ENCODE results near the gene MXRA5.
"Not testable (repeated sequence)": the region's sequence is repeated elsewhere in the genome, so short reads cannot be mapped to it uniquely, and the experiment has no call there.

Gene MXRA5

GRCh38 chrX:3346501-3347259, at the start of gene MXRA5:
TSS of gene MXRA5 (minus strand) at chrX:3346652. CDS start at chrX:3343833, 2,819 bp downstream.
- in situ Hi-C loops (cut with HindIII; ENCODE audit: low sequenced_read_pairs): no loop called here

DNA sequence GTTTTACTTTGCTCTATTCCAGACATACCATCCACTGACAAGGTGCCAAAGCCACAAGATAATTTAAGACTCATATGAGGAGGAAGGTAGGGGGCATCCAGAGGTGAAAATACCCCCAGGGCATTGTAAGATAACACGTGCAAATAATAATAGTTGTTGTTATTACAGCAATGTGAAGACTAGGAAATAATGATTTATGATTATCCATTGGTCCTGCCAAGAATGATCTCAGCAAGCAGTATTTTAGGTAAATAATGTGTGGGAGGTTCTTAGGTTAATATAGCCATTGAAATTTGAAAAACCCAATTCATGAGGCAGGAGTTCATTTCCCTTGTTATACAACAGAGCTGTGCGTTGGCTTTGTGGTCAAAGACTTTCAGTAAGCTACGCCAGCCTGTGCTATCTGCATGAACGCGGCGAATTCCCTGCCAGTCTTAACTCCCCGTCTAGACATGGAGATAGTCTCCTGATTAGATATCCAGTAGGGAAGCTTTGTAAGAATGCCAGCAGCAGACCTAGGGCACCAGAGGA, 47.2 kb upstream of the MXRA5 start:
- in situ Hi-C loops (cut with HindIII; ENCODE audit: low sequenced_read_pairs): no loop called here

GRCh38 chrX:3393178-3393577, 46.7 kb upstream of the MXRA5 start:
- in situ Hi-C loops (cut with HindIII; ENCODE audit: low sequenced_read_pairs): no loop called here

- in situ Hi-C loops (cut with HindIII; ENCODE audit: low sequenced_read_pairs): no loop called here
Measured at GRCh38 chrX:3388457-3388856, 42.0 kb upstream of the MXRA5 start.

DNA sequence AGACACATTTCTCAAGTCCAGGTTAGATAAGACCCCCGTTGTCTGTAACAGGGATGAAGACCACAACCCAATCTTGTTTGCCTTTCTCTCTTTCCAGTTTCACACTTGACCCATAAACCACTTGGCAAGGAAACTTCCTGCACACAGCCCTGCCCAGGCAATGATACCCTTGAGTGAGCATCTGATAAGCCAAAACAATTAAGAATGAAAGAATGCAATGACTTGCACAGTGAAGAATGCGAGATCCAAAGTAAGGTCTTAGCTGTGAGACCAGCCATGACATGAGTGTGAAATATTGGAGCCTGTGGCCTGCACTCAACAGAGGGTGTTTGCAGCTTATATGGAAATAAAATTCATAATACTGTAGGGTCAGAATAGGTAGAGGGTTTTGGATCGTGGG, 37.9 kb upstream of the MXRA5 start:
- in situ Hi-C loops (cut with HindIII; ENCODE audit: low sequenced_read_pairs): no loop called here

- in situ Hi-C loops (cut with HindIII; ENCODE audit: low sequenced_read_pairs): no loop called here
Measured at GRCh38 chrX:3380603-3381002, 34.2 kb upstream of the MXRA5 start.

- in situ Hi-C loops (cut with HindIII; ENCODE audit: low sequenced_read_pairs): no loop called here
Measured at GRCh38 chrX:3379111-3379510, 32.7 kb upstream of the MXRA5 start.

DNA sequence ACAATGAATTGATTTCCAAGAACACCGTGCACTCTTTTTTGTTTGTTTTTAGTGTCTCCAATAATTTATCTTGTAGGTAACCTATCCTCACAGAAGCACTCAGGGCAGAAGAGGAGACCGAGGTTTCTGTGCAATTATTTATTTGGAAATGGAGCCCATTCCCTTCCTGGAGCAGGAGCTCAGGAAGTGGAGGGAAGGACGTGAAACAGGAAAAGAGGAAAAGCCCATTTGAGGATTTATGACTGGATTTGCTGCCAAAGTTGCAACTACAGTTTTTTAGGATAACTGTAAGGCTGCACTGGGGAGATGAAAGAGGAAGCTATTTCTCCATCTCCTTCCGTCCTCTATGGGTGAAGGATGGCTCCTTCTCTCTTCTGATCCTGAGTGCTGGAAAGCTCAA, 31.7 kb upstream of the MXRA5 start:
- in situ Hi-C loops (cut with HindIII; ENCODE audit: low sequenced_read_pairs): no loop called here

- in situ Hi-C loops (cut with HindIII; ENCODE audit: low sequenced_read_pairs): no loop called here
Measured at GRCh38 chrX:3377560-3377959, 31.1 kb upstream of the MXRA5 start.

GRCh38 chrX:3375878-3376508, 29.5 kb upstream of the MXRA5 start:
- in situ Hi-C loops (cut with HindIII; ENCODE audit: low sequenced_read_pairs): not testable (repeated sequence)

DNA sequence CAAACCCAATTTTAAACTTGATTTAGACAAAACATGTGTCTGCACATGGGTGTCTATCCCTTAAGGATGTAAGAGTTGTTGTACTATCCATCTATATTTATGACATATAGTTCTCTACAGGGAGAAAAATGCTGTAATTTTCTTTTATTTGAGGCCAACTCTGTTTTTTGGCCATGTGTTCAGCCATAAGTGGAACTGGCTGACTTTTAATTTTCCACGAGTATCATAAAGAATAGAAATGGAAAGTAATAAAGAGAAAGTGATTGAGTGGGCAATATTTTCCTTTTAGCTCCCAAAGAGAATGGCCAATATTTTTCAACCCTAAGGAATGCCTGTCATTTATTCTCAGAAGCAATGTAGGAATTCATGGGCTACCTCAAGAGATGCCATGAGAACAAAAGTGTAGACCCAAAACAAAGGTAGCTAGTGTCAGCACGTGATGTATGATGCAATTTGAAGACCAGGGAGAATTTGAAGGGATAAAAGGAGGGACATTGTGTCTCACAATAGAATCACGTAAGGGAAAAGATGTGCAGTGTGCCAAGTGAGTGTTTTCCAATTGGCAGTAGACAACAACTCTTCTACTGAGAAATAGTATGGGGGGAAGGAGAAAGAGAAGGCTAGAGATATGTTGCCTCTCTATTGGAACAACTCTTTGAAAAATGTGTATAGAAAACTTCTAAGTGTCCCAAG, 27.8 kb upstream of the MXRA5 start:
- in situ Hi-C loops (cut with HindIII; ENCODE audit: low sequenced_read_pairs): no loop called here

DNA sequence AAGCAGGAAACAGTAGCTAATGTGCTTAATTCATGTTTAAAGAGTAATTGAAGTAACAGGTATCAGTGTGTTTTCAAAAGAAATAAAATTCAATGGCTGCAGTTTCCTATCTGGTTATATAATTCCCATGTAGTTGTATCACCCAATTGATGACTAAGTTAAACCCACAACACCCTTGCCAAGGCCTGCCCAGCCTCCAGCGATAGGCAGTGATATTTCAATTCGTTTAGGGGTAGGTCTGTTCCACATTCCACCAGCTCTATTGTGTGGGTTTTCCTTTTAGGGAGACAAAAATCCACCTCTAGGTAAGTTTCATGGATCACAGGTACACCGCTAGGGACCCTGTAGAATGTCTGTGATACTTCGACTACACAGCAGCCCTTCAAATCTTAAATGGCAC, 24.7 kb upstream of the MXRA5 start:
- in situ Hi-C loops (cut with HindIII; ENCODE audit: low sequenced_read_pairs): no loop called here

- in situ Hi-C loops (cut with HindIII; ENCODE audit: low sequenced_read_pairs): no loop called here
Measured at GRCh38 chrX:3370656-3371055, 24.2 kb upstream of the MXRA5 start.

- in situ Hi-C loops (cut with HindIII; ENCODE audit: low sequenced_read_pairs): no loop called here
Measured at GRCh38 chrX:3362956-3363355, 16.5 kb upstream of the MXRA5 start.

GRCh38 chrX:3360881-3361280, 14.4 kb upstream of the MXRA5 start:
- in situ Hi-C loops (cut with HindIII; ENCODE audit: low sequenced_read_pairs): no loop called here

DNA sequence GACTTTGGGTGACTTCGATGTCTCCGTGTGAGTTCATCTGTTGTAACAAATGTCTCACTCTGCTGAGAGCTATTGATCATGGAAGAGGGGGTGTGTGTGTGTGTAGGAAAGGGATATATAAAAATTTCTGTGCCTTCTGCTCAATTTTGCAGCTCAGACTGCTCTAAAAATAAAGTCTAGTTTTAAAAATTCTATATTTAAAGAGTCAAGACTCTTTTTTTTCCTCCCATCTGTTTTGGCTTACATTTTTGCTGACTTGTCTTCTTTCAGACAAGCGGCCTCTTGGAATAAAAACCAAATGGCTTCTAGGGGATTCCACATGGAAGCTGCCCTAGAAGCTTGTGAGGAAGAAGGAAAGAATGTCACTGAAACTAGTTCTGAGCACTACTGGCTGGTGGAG, 6.3 kb upstream of the MXRA5 start:
- in situ Hi-C loops (cut with HindIII; ENCODE audit: low sequenced_read_pairs): not testable (repeated sequence)

- in situ Hi-C loops (cut with HindIII; ENCODE audit: low sequenced_read_pairs): no loop called here
Measured at GRCh38 chrX:3351276-3351675, 4.8 kb upstream of the MXRA5 start.

- in situ Hi-C loops (cut with HindIII; ENCODE audit: low sequenced_read_pairs): no loop called here
Measured at GRCh38 chrX:3348191-3348590, 1.7 kb upstream of the MXRA5 start.

- in situ Hi-C loops (cut with HindIII; ENCODE audit: low sequenced_read_pairs): no loop called here
Measured at GRCh38 chrX:3345281-3346191, 916 bp downstream of the MXRA5 start.

DNA sequence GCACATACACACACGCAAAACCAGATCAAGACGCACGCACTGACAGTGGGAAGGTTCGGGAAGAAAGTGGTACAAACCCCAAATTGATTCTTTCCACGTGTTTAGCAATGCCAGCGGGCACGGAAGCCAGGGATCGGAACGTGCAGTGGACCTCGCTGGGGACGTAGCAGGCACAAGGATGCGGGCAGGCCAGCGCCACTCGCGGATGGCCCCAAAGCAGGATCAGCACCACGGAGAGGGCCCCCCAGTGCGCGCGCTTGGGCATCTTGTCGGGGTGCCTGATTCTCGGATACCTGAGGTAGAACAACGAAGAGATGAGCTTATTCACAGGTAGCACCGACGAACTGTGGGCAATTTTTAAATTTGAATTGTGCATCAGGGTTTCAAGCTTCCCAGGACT, 2.9 kb downstream of the MXRA5 start:
- in situ Hi-C loops (cut with HindIII; ENCODE audit: low sequenced_read_pairs): not testable (repeated sequence)

- in situ Hi-C loops (cut with HindIII; ENCODE audit: low sequenced_read_pairs): no loop called here
Measured at GRCh38 chrX:3340016-3340415, 6.4 kb downstream of the MXRA5 start.

Data from endothelial cell of hepatic sinusoid (primary cell).